Left lung (tissue), 10 donors: ENCODE measurements around the gene AACS. TPM values are rescaled to one million over a fixed set of nuclear protein-coding genes. Genes with fewer than 3 reads are reported as not detected.

Experiments used
- ATAC-seq: fragments of 200-7000 bp; cut with Tn5 transposase; one replicate; pipeline ENCODE4 v1.9.1; 2020; ENCODE audit warnings: moderate library complexity
- DNase-seq, 4 donors: peaks; one replicate each; pipeline ENCODE4 v3.0.0-alpha.2; 2013 to 2020
- H3K27ac ChIP-seq, 2 donors: fragments of 200-600 bp; sonication (generic) in 1 of 2; one replicate each; pipeline versions ENCODE4 v1.5.0 to v1.8.0; 2020 to 2021
- H3K27me3 ChIP-seq, 2 donors: fragments of 200-600 bp; sonication (generic) in 1 of 2; one replicate each; pipeline versions ENCODE4 v1.5.0 to v1.8.0; 2020 to 2021
- H3K36me3 ChIP-seq, 2 donors: fragments of 200-600 bp; sonication (generic) in 1 of 2; one replicate each; pipeline versions ENCODE4 v1.5.0 to v1.8.0; 2020 to 2021
- H3K4me1 ChIP-seq, 2 donors: fragments of 200-600 bp; one replicate each; pipeline ENCODE4 v1.8.0; 2021
- H3K4me3 ChIP-seq, 2 donors: fragments of 200-600 bp; sonication (generic) in 1 of 2; one replicate each; pipeline versions ENCODE4 v1.5.0 to v1.8.0; 2020 to 2021; ENCODE audit warnings: mild to moderate bottlenecking in 1 of 2
- H3K9me3 ChIP-seq, 2 donors: fragments of 200-600 bp; sonication (generic) in 1 of 2; one replicate each; pipeline versions ENCODE4 v1.5.0 to v1.8.0; 2020 to 2021
- CTCF ChIP-seq, 2 donors: fragments of 200-600 bp; sonication (generic) in 1 of 2; IDR thresholded peaks; one replicate each; pipeline versions ENCODE4 v1.5.0 to v1.8.0; 2021; ENCODE audit warnings: antibody characterized with exemption in 2 of 2
- intact Hi-C, 2 donors: fragments of 100-400 bp; cut with DNase I; formaldehyde crosslinking; loops; one replicate each; pipeline versions ENCODE4 v1.11.2 to v1.14.2; 2022
- polyA plus RNA-seq, 6 donors: library from polyadenylated mRNA; unstranded; fragments of 120-200 nt; gene quantifications; one replicate each; pipeline ENCODE4 v1.2.1, GENCODE V29; 2013; ENCODE audit not compliant: insufficient read length in 6 of 6
- total RNA-seq, 2 donors: library from RNA; stranded (reverse); fragmentation: NEBNext Ultra II Directional; extraction: Animal tissue kit (Norgen Biotek cat#: 25700); gene quantifications; one replicate each; pipeline ENCODE4 v1.2.1, GENCODE V29; 2021
- donor health status: DM: no; HTN: yes; CAD: no.
- donor health status: DM: no; HTN: no; CAD: no.

The AACS gene
- total and polyA plus RNA-seq, 8 donors = 23.7 to 36.9 (median 27.2) TPM

- no peak for TF ChIP-seq CTCF (IDR thresholded peaks at IDR 0.05)
- peaks cover 0 to 79% of the 10 kb centered on the region in 2 donors for H3K36me3 ChIP-seq
- intact Hi-C loops = no loop called here
These were observed 24.4 kb downstream of the AACS start for GRCh38 chr12:125089626-125090025.

GRCh38 chr12:125090437-125090836 is 25.2 kb downstream of the AACS start:
- H3K27ac ChIP-seq = no peak overlapping the region
- ATAC-seq (no peak), DNase-seq (no peak)
- no peaks in the 10 kb centered on the region for H3K27me3 ChIP-seq
- peaks cover 8% of the 10 kb centered on the region in 2 donors for H3K4me1 ChIP-seq
- no peaks in the 10 kb centered on the region for H3K9me3 ChIP-seq
- H3K36me3 ChIP-seq = peaks cover 0 to 71% of the 10 kb centered on the region in 2 donors
- intact Hi-C loops = no loop called here
- no peak for TF ChIP-seq CTCF (IDR thresholded peaks at IDR 0.05)
- H3K4me3 ChIP-seq = no peak overlapping the region

More at GRCh38 chr12:125089626-125090025, 24.4 kb downstream of the AACS start:
- no peak for ATAC-seq
- Histone ChIP-seq H3K27ac (no peak overlapping the region), H3K9me3 (no peaks in the 10 kb centered on the region), H3K4me1 (peaks cover 8% of the 10 kb centered on the region in 2 donors), H3K27me3 (no peaks in the 10 kb centered on the region), H3K4me3 (no peak overlapping the region)
- DNase-seq = no peak

- no peak for ATAC-seq
- Histone ChIP-seq H3K9me3 (no peaks in the 10 kb centered on the region), H3K4me3 (no peak overlapping the region), H3K27ac (no peak overlapping the region), H3K36me3 (peaks cover 0 to 61% of the 10 kb centered on the region in 2 donors), H3K4me1 (peaks cover 8% of the 10 kb centered on the region in 2 donors), H3K27me3 (no peaks in the 10 kb centered on the region)
- no peak for DNase-seq
- no peak for TF ChIP-seq CTCF (IDR thresholded peaks at IDR 0.05)
- intact Hi-C loops = no loop called here
These were observed 26.2 kb downstream of the AACS start for GRCh38 chr12:125091401-125091800.

GRCh38 chr12:125092108-125092871 is 27.1 kb downstream of the AACS start:
- DNase-seq = no peak
- intact Hi-C loops = no loop called here
- H3K4me1 ChIP-seq = peaks cover 8% of the 10 kb centered on the region in 2 donors
- H3K27ac ChIP-seq = no peak overlapping the region
- TF ChIP-seq CTCF (IDR thresholded peaks at IDR 0.05) = no peak
- no peaks in the 10 kb centered on the region for H3K27me3 ChIP-seq
- H3K9me3 ChIP-seq = no peaks in the 10 kb centered on the region
- peaks cover 0 to 53% of the 10 kb centered on the region in 2 donors for H3K36me3 ChIP-seq
- H3K4me3 ChIP-seq = no peak overlapping the region
- no peak for ATAC-seq

GRCh38 chr12:125092872-125093680 is 27.8 kb downstream of the AACS start:
- TF ChIP-seq CTCF (IDR thresholded peaks at IDR 0.05) = no peak
- ATAC-seq (peak; percentile 90), DNase-seq (peak in 3 of 4 donors; percentile 25 to 50 (median 50))
- H3K27ac ChIP-seq = no peak overlapping the region
- no peaks in the 10 kb centered on the region for H3K27me3 ChIP-seq
- H3K4me1 ChIP-seq = peaks cover 8 to 14% of the 10 kb centered on the region in 2 donors
- H3K9me3 ChIP-seq = no peaks in the 10 kb centered on the region
- H3K36me3 ChIP-seq = peaks cover 0 to 45% of the 10 kb centered on the region in 2 donors
- no peak overlapping the region for H3K4me3 ChIP-seq
- intact Hi-C loops = no loop called here
